ENCODE results near the gene SHLD1. TPM values are rescaled to one million over a fixed set of nuclear protein-coding genes. Genes with fewer than 3 reads are reported as not detected.

SHLD1 gene
- total RNA-seq, 1 donor from 2014 or later = 3.5 TPM

- Histone ChIP-seq H3K9ac (ENCODE audit: low read length) (no peak overlapping the region), H4K20me1 (ENCODE audit: insufficient read depth, low read length) (no peaks in the 10 kb centered on the region), H3K4me1 (ENCODE audit: insufficient read depth, low read length) (no peaks in the 10 kb centered on the region), H3K27ac (ENCODE audit: low read depth, low read length) (no peak overlapping the region), H3K36me3 (ENCODE audit: insufficient read depth, low read length) (no peaks in the 10 kb centered on the region), H3K4me3 (ENCODE audit: insufficient read depth, low read depth, low read length) (no peak overlapping the region), H3K9me3 (ENCODE audit: insufficient read depth, low read depth, low read length) (no peaks in the 10 kb centered on the region), H3K27me3 (ENCODE audit: insufficient read depth, low read length) (peaks cover 2% of the 10 kb centered on the region), H2AFZ (ENCODE audit: low read depth, low read length) (no peak overlapping the region), H3K4me2 (ENCODE audit: low read length) (no peak overlapping the region), H3K79me2 (ENCODE audit: insufficient read depth, low read length) (no peaks in the 10 kb centered on the region)
- FAIRE-seq (no peak), DNase-seq (ENCODE audit: low read depth) (no peak)
- peaks cover 18% of the 10 kb centered on the region for H3K27me3 Mint-ChIP-seq (ENCODE audit: low read depth, unreplicated experiment)
- H3K36me3 Mint-ChIP-seq (ENCODE audit: low read depth, unreplicated experiment) = no peaks in the 10 kb centered on the region
- H3K4me3 Mint-ChIP-seq (ENCODE audit: unreplicated experiment) = no peak overlapping the region
- peaks cover 2% of the 10 kb centered on the region for H3K4me1 Mint-ChIP-seq (ENCODE audit: low read depth, unreplicated experiment)
- TF ChIP-seq CTCF (IDR thresholded peaks at IDR 0.05; ENCODE audit: insufficient read depth, low read depth, low read length) (no peak), EZH2 (IDR thresholded peaks at IDR 0.05; ENCODE audit: insufficient read depth, low read length) (no peak)
- H3K27ac Mint-ChIP-seq (ENCODE audit: unreplicated experiment) = no peak overlapping the region
- H3K9me3 Mint-ChIP-seq (ENCODE audit: unreplicated experiment) = peaks cover 3% of the 10 kb centered on the region
Observed at GRCh38 chr20:5881703-5882102, 131.5 kb downstream of the SHLD1 start.

DNA sequence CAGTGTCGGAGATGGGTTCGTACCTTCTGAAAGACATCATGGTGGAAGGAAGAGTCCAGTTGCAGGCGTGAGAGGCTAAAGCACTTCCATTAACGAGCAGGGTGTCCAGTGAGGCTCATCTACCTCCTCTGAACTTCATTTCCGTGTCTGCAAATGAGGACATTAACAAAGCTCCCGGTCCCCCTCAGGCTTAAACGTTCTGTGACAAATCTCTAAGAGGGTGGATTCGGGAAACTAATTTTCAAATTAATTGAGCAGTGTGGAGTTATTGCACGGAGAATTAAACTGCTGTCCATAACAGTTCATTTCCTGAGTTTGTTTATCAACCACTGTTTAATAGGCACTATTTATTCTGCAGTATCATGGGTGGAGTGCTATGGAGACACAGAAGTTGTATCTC lies 132.0 kb downstream of the SHLD1 start:
- Mint-ChIP-seq H3K4me3 (ENCODE audit: unreplicated experiment) (no peak overlapping the region), H3K9me3 (ENCODE audit: unreplicated experiment) (peaks cover 3% of the 10 kb centered on the region), H3K27ac (ENCODE audit: unreplicated experiment) (no peak overlapping the region), H3K4me1 (ENCODE audit: low read depth, unreplicated experiment) (peaks cover 6% of the 10 kb centered on the region), H3K36me3 (ENCODE audit: low read depth, unreplicated experiment) (no peaks in the 10 kb centered on the region), H3K27me3 (ENCODE audit: low read depth, unreplicated experiment) (peaks cover 18% of the 10 kb centered on the region)
- peaks cover 2% of the 10 kb centered on the region for H3K27me3 ChIP-seq (ENCODE audit: insufficient read depth, low read length)
- DNase-seq (ENCODE audit: low read depth) (no peak), FAIRE-seq (no peak)
- no peaks in the 10 kb centered on the region for H3K9me3 ChIP-seq (ENCODE audit: insufficient read depth, low read depth, low read length)
- H3K79me2 ChIP-seq (ENCODE audit: insufficient read depth, low read length) = no peaks in the 10 kb centered on the region
- H3K4me3 ChIP-seq (ENCODE audit: insufficient read depth, low read depth, low read length) = no peak overlapping the region
- no peak overlapping the region for H3K9ac ChIP-seq (ENCODE audit: low read length)
- H4K20me1 ChIP-seq (ENCODE audit: insufficient read depth, low read length) = no peaks in the 10 kb centered on the region
- H2AFZ ChIP-seq (ENCODE audit: low read depth, low read length) = no peak overlapping the region
- no peak overlapping the region for H3K4me2 ChIP-seq (ENCODE audit: low read length)
- H3K4me1 ChIP-seq (ENCODE audit: insufficient read depth, low read length) = no peaks in the 10 kb centered on the region
- H3K36me3 ChIP-seq (ENCODE audit: insufficient read depth, low read length) = no peaks in the 10 kb centered on the region
- no peak overlapping the region for H3K27ac ChIP-seq (ENCODE audit: low read depth, low read length)
- TF ChIP-seq EZH2 (IDR thresholded peaks at IDR 0.05; ENCODE audit: insufficient read depth, low read length) (no peak), CTCF (IDR thresholded peaks at IDR 0.05; ENCODE audit: insufficient read depth, low read depth, low read length) (no peak)

- Mint-ChIP-seq H3K9me3 (ENCODE audit: unreplicated experiment) (peaks cover 3% of the 10 kb centered on the region), H3K4me3 (ENCODE audit: unreplicated experiment) (no peak overlapping the region), H3K27me3 (ENCODE audit: low read depth, unreplicated experiment) (peaks cover 18% of the 10 kb centered on the region), H3K27ac (ENCODE audit: unreplicated experiment) (no peak overlapping the region), H3K36me3 (ENCODE audit: low read depth, unreplicated experiment) (no peaks in the 10 kb centered on the region), H3K4me1 (ENCODE audit: low read depth, unreplicated experiment) (peaks cover 16% of the 10 kb centered on the region)
- no peaks in the 10 kb centered on the region for H3K4me1 ChIP-seq (ENCODE audit: insufficient read depth, low read length)
- peaks cover 2% of the 10 kb centered on the region for H3K27me3 ChIP-seq (ENCODE audit: insufficient read depth, low read length)
- no peak overlapping the region for H2AFZ ChIP-seq (ENCODE audit: low read depth, low read length)
- FAIRE-seq (no peak), DNase-seq (ENCODE audit: low read depth) (no peak)
- H3K27ac ChIP-seq (ENCODE audit: low read depth, low read length) = no peak overlapping the region
- H3K36me3 ChIP-seq (ENCODE audit: insufficient read depth, low read length) = no peaks in the 10 kb centered on the region
- H3K9ac ChIP-seq (ENCODE audit: low read length) = no peak overlapping the region
- H3K4me3 ChIP-seq (ENCODE audit: insufficient read depth, low read depth, low read length) = no peak overlapping the region
- no peaks in the 10 kb centered on the region for H3K79me2 ChIP-seq (ENCODE audit: insufficient read depth, low read length)
- H4K20me1 ChIP-seq (ENCODE audit: insufficient read depth, low read length) = no peaks in the 10 kb centered on the region
- no peaks in the 10 kb centered on the region for H3K9me3 ChIP-seq (ENCODE audit: insufficient read depth, low read depth, low read length)
- no peak overlapping the region for H3K4me2 ChIP-seq (ENCODE audit: low read length)
- no peak for TF ChIP-seq EZH2 (IDR thresholded peaks at IDR 0.05; ENCODE audit: insufficient read depth, low read length)
- TF ChIP-seq CTCF (IDR thresholded peaks at IDR 0.05; ENCODE audit: insufficient read depth, low read depth, low read length) = no peak
Observed at GRCh38 chr20:5884465-5885335, 134.5 kb downstream of the SHLD1 start.
